GM21786 (cell line): ENCODE measurements around the gene MCEMP1.

Experiments used
- ATAC-seq: cut with Tn5 transposase; IDR thresholded peaks from one replicate; pipeline ENCODE4 v1.9.1; 2021; ENCODE audit not compliant: unreplicated experiment

MCEMP1 gene

GRCh38 chr19:7670150-7670783, 6.6 kb upstream of the MCEMP1 start:
- no peak for ATAC-seq

DNA sequence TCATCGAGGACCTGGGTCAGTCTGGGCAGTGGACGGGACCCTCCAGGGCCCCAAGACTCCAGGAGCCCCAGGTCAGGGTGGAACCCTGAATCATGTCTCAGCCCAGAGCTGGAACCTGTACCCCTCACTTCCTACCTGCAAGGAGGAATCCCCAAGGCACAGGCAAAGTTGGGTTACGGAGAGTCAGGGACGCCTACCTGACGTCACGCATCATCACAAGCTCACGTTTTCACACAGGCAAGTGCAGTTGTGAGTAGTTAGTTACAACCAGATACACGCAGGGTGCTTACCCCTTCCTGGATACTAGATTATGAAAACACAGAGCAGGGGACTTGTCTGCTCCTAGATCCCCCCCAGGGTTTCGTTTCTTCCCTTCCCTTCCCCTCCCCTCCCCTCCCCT, 6.1 kb upstream of the MCEMP1 start:
- ATAC-seq = no peak

- ATAC-seq = no peak
Observed at GRCh38 chr19:7672522-7672921, 4.4 kb upstream of the MCEMP1 start.

DNA sequence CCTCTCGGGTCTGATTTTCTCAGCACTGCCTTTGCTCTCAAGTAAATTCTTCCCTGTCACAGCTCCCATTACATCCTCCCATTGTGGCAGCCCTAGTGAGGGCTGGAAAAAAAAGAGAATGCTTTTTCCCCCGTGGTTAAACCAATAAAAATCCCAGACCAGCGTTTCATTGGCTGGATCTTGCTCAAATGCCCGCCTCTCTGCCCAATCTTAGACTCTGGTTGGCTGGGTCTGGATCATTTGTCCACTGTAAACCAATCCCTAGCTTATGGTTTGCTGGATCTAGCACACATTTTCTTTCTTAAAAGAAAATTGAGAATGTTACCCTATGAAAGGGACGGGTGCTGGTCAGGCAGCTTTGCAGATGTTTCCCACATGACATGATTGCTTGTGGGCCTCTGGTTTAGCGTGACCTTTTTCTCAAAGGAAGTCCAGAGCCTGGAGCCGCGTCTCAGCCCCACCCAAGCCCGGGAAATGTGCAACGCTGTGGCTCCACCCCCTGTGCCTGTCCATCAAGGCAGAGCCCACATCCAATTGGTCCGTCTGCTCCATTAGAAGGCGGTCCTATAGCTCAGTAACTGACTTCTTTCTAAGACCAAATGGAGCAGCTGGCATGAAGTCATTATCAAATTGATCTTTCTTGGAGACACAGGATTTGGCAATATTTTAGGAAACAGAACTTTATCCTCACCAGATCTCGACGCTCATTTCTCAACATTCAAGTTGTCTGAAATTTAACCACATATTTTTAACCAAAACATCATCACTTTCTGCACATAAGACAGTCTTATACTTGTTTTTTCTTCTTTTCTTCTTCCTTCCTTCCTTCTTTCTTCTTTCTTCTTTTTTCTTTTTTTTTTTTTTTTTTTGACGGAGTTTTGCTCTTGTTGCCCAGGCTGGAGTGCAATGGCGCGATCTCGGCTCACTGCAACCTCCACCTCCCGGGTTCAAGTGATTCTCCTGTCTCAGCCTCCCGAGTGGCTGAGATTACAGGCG, 2.6 kb upstream of the MCEMP1 start:
- no peak for ATAC-seq

DNA sequence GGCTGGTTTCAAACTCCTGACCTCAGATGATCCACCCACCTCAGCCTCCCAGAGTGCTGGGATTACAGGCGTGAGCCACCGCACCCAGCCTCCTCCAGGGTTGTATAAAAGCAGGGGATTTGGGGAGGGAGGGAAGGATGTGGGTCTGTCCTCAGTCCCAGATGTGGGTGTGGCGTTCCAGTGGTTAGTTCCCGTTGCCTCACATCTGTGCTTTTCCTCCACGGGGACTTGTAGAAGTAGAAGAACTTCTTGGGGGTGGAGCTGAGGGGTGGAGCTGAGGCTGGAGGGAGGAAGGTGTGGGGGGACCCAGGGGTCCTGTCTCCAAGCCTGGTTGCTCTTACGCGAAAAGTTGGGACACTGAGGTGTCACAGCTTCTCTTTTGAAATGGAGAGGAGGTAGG, 514 bp upstream of the MCEMP1 start:
- no peak for ATAC-seq

DNA sequence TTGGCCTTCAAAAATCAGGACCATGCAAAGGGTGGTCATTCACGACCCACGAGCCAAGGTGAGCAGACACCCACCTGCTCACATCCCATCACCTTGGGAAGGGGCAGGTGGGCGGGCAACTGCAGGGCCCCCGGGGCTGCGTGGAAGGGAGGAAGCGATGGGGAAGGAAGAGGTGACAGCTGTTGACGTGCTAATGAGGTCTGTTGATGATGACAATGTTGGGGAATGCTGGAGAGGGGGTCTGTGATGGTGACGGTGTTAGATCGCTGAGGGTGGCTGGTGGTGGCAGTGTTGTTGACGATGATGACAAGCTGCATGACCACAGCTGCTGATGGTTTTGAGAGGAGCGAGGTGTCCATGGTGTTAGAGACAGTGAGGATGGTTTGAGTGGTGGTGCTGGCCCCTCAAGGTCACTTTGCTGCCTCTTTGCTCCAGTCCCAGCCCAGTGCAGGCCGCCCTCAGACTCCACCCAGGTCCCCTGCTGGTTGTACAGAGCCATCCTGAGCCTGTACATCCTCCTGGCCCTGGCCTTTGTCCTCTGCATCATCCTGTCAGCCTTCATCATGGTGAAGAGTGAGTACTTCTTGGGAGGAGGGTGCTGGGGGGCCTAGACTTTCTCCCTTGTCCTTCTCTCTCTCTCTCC, 900 bp downstream of the MCEMP1 start:
- ATAC-seq = no peak

DNA sequence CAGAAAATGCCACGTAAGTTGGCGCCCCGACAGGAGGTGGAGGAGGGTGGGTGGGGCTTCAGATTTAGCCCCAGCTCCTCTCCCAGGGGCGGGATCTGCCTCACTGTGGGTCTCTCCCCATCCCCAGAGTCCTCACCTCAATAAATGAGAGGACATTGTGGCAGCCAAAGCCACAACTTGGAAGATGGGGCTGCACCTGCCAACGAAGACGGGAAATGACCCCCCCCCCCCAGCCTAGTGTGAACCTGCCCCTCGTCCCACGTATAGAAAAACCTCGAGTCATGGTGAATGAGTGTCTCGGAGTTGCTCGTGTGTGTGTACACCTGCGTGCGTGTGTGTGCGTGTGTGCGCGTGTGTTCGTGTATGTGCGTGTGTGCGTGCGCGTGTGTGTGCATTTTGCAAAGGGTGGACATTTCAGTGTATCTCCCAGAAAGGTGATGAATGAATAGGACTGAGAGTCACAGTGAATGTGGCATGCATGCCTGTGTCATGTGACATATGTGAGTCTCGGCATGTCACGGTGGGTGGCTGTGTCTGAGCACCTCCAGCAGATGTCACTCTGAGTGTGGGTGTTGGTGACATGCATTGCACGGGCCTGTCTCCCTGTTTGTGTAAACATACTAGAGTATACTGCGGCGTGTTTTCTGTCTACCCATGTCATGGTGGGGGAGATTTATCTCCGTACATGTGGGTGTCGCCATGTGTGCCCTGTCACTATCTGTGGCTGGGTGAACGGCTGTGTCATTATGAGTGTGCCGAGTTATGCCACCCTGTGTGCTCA, 2.3 kb downstream of the MCEMP1 start:
- ATAC-seq = no peak

DNA sequence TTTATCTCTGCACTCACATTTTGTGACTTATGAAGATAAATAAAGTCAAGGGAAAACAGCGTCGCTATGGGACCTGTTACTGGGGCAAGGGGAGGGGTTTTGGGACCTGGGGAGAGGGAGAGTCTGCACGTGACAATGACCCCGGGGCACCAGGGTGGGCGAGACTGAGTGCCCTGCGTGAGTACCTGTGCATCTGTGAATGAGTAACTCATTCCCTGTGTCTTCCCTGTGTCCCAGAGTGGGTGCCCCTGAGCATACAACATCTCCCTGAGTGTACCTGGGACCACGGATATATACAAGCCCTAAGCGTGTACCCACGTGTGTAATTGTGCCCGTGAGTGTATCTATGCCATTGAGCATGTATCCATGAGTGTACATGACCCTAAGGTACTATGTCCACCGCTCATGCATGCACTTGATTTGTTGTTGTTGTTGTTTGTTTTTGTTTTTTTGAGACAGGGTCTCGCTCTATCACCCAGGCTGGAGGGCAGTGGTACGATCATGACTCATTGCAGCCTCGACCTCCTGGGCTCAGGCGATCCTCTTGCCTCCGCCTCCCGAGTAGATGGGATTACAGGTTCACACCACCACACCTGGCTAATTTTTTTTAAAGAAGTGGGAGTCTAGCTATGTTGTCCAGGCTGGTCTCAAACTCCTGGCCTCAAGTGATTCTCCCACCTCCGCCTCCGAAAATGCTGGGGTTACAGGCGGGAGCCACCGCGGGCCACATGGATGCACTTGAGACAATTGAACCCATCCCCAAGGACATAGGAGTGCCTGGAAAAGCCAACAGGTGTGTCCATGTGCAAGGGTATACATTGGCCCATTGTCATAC, 3.1 kb downstream of the MCEMP1 start:
- ATAC-seq = no peak

GRCh38 chr19:7680606-7681339, 3.9 kb downstream of the MCEMP1 start, which contains the start of gene TRAPPC5:
Gene TRAPPC5, plus strand, starts transcription at chr19:7680833. Its CDS starts 1,421 bp downstream, at chr19:7682254.
- ATAC-seq = peak; percentile 37

DNA sequence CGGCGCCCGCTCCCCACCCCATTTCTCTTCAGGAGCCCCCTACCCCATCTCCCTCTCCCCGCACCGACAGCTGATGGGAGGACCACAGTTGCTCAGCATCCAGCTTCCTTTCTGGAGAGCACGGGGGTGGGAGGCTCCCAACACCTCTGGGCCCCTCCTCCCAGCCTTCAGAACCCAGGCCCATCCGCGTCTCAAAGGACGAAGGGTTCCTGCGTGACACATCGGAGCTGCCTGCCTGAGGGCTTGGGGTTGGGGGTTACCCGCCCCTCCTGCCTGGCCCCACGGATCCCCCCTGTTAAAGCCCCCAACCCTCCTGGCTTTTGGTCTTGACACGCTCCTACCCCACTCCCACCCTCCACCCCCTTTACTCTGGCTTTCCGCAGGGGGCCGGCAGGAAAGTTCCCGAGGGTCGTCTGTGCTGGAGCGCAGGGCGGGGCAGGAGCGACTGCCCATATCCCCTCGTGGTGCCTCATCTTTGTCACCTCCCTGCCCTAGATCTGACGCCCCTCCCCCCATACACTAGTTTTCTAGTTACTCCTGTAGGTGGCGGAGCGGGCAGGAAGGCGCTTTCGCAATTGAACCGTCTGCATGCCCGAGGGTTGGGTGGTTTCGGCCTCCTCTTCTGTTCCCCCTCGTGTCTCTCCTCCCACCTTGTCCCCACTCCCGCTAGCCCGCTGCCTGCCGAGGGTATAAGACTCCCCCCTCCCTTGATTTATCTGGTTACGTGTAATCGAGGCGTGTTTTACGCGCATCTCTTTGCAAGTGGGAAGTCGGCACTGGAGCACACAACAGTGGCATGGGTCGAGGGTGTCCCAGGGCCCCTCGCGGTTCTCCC, 4.7 kb downstream of the MCEMP1 start:
- ATAC-seq = peak; percentile 35

GRCh38 chr19:7682175-7682855, 5.4 kb downstream of the MCEMP1 start:
- no peak for ATAC-seq

DNA sequence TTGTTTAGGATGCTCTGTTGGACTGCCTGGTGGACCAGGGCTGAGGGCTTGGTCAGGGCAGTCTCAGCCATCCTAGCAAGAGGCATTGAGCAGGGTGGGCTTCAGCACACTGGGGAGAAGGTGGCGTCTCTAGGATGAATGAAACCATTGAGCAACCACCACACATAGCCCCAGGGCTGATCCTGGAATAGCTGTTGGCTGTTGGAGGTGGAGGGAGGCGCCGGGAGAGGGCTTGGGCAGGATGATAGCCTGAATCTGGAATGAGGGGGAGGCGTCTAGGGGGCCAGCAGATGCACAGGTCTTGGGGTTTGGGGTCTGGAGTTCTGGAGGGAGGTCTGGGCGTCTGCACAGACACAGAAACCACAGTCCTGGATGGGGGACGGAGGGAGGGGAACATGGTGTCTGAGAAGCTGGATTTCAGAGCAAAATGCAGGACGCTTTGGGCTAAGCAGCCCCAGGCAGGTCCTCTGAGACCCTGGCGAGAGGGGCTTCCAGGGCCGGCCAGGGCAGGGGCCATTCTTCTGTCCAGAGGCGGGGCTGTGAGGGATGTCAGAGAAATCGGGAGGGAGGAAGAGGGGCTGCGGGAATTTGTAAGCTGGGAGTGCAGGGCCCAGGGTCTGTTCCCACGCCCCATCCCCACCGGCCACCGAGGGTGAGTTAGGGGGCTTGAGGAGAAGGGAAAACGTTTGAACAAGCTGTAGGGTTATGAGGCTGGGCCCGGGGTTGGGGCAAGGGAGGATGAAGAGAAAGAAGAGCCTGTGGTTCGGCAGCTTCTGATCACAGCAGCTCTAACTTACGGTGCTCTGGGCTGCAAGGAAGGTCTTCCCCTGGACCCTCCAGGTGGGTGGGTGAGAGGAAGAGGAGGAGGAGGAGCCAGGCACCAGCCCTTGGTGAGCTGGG, 8.9 kb downstream of the MCEMP1 start:
- no peak for ATAC-seq

GRCh38 chr19:7687177-7687576, 10.3 kb downstream of the MCEMP1 start:
- no peak for ATAC-seq

DNA sequence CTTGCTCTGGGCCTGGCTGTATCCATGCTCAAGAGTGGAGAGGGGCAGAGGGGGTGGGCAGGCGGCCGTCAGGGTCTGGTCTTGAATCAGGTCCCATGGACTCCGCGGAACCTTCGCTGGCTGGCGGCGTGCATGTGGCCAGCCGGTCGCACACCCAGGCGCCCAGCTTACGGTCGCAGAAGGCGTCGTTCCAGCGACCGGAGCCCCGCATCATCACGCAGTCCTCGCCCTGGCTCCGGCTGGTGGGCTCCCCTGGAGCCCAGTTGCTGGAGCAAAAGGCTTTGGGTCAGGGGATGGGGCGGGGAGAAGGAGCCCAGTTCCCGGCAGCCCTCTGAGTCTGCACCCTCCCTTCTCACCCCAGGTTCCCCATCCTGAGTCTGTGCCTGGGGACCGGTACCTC, 12.3 kb downstream of the MCEMP1 start:
- no peak for ATAC-seq

GRCh38 chr19:7690779-7691258, 13.9 kb downstream of the MCEMP1 start:
- ATAC-seq = no peak

DNA sequence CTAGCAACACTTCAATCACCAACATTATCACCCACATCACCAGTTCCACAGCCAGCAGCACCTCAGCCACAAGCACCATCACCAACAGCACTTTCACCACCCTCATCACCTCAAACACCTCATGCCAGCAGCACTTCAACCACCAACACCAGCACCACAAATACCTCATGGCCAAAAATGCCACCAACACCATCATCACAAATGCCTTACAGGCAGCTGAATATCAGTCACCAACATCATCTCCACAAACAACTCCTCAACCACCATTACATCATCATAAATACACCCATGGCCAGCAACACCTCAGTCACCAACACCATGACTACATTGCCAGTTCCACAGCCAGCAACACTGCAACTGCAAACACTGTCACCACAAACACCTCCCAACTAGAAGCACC, 14.6 kb downstream of the MCEMP1 start:
- no peak for ATAC-seq
